CD8-positive, alpha-beta memory T cell (primary cell): Measurements from ENCODE around the gene MIB1. TPM values are rescaled to one million over a fixed set of nuclear protein-coding genes. Genes with fewer than 3 reads are reported as not detected.

ENCODE experiments used
- CTCF ChIA-PET: fragments of 350-600 bp; sonication (Branson Sonifier 250); formaldehyde crosslinking; loops from one replicate; lab custom pipeline; 2021; ENCODE audit warnings: antibody characterized with exemption; lab: Charles Lee
- POLR2A ChIA-PET: fragments of 350-600 bp; sonication (Branson Sonifier 250); formaldehyde crosslinking; loops from one replicate; lab custom pipeline; 2021; ENCODE audit warnings: antibody characterized with exemption; lab: Charles Lee
- DNase-seq, 5 donors: peaks; one replicate each; pipeline versions ENCODE4 v3.0.0 to v3.0.0-alpha.2; 2020 to 2022; ENCODE audit warnings: mixed read lengths in 1 of 5
- H3K27ac ChIP-seq: one replicate; pipeline ENCODE4 v1.7.0; 2013; ENCODE audit warnings: low read depth, mild to moderate bottlenecking, low read length, moderate library complexity
- H3K27me3 ChIP-seq: 2 replicates; pipeline ENCODE4 v1.7.0; 2013; ENCODE audit warnings: low read length, mild to moderate bottlenecking; ENCODE audit not compliant: insufficient read depth, poor library complexity, severe bottlenecking
- H3K36me3 ChIP-seq: 2 replicates; pipeline ENCODE4 v1.7.0; 2013; ENCODE audit warnings: mild to moderate bottlenecking, low read length, moderate library complexity; ENCODE audit not compliant: insufficient read depth
- H3K4me1 ChIP-seq: 2 replicates; pipeline ENCODE4 v1.7.0; 2013; ENCODE audit warnings: mild to moderate bottlenecking, low read length, moderate library complexity; ENCODE audit not compliant: insufficient read depth
- H3K4me3 ChIP-seq: 2 replicates; pipeline ENCODE4 v1.7.0; 2013; ENCODE audit warnings: mild to moderate bottlenecking, low read length
- H3K9me3 ChIP-seq: 2 replicates; pipeline ENCODE4 v1.7.0; 2013; ENCODE audit warnings: mild to moderate bottlenecking, low read length
- H3K27ac Mint-ChIP-seq, 8 donors: one replicate each; pipeline ENCODE4 v1.8.0; 2020 to 2021; ENCODE audit warnings: mixed read lengths in 8 of 8, mild to moderate bottlenecking in 6 of 8, inconsistent platforms in 3 of 8, moderate library complexity in 3 of 8
- H3K27me3 Mint-ChIP-seq, 2 donors: one replicate each; pipeline ENCODE4 v1.8.0; 2020 to 2021; ENCODE audit warnings: mixed read lengths in 2 of 2, mild to moderate bottlenecking in 1 of 2, moderate library complexity in 1 of 2
- H3K36me3 Mint-ChIP-seq, 3 donors: one replicate each; pipeline ENCODE4 v1.8.0; 2020 to 2021; ENCODE audit warnings: mixed read lengths in 3 of 3, inconsistent platforms in 1 of 3, mild to moderate bottlenecking in 1 of 3
- H3K4me1 Mint-ChIP-seq, 3 donors: one replicate each; pipeline ENCODE4 v1.8.0; 2020 to 2021; ENCODE audit warnings: mixed read lengths in 3 of 3, inconsistent platforms in 1 of 3, mild to moderate bottlenecking in 1 of 3
- H3K4me3 Mint-ChIP-seq, 7 donors: one replicate each; pipeline ENCODE4 v1.8.0; 2020 to 2021; ENCODE audit warnings: mixed read lengths in 7 of 7, mild to moderate bottlenecking in 6 of 7, moderate library complexity in 4 of 7, inconsistent platforms in 2 of 7
- H3K9me3 Mint-ChIP-seq, 5 donors: one replicate each; pipeline ENCODE4 v1.8.0; 2020 to 2022; ENCODE audit warnings: mixed read lengths in 5 of 5, mild to moderate bottlenecking in 3 of 5, moderate library complexity in 2 of 5, inconsistent platforms in 1 of 5
- polyA plus RNA-seq: library from polyadenylated mRNA; unstranded; fragments of 300-500 nt; fragmentation: Illumina TruSeq; gene quantifications from one replicate; pipeline ENCODE4 v1.2.3, GENCODE V29; 2021
- total RNA-seq, 2 experiments: library from RNA; stranded (reverse); gene quantifications; one replicate each; pipeline ENCODE4 v1.2.3, GENCODE V29; 2021

MIB1 gene
- total and polyA plus RNA-seq, 3 experiments from 2014 or later: 3.8 to 47.0 (median 45.8) TPM

DNA sequence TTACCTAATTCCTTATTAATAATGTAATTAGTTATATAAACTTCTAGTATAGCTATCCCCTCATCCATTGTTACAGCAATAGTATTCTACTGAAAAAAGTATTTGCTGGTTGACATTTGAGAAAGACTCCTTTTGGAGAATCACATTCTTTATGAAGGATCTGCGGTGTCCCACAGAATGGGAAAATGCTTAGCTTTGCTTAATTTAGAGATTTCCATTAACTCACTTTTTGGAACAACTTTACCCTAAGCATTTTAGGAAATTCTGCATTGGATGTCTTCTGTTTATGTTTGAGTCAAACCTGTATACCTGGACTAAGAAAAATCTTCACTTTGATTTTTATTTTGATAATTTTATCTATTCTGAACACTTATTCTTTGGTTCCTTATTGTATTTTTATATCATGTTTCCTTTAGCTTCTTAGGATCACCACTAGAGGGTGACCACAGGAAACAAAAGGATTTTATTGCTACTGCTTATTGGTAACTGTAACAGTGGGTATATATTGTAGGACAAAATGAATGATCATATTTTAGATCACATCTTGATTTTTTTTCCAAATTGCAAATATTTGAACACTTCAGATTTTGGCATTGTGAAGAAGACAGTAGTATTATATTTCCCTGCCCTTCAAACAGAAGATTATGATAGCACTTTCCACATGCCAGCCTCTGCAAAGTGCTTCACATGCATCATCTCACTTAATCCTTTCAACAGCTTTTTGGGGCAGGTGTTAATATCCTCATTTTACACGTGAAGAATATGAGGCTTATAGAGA is 79.6 kb downstream of the MIB1 start:
- H3K4me3 Mint-ChIP-seq: no peak overlapping the region
- DNase-seq: no peak
- H3K9me3 ChIP-seq: no peaks in the 10 kb centered on the region
- no peak overlapping the region for H3K27ac Mint-ChIP-seq
- CTCF ChIA-PET: no interaction called here
- POLR2A ChIA-PET: no interaction called here
- H3K4me1 Mint-ChIP-seq: peaks cover 0 to 5% (median 2%) of the 10 kb centered on the region in 3 donors
- H3K4me3 ChIP-seq: no peak overlapping the region
- no peaks in the 10 kb centered on the region for H3K27me3 Mint-ChIP-seq
- peaks cover 10 to 70% (median 23%) of the 10 kb centered on the region in 3 donors for H3K36me3 Mint-ChIP-seq
- no peaks in the 10 kb centered on the region for H3K9me3 Mint-ChIP-seq
- H3K27me3 ChIP-seq: no peaks in the 10 kb centered on the region
- no peaks in the 10 kb centered on the region for H3K36me3 ChIP-seq
- no peaks in the 10 kb centered on the region for H3K4me1 ChIP-seq
- no peak overlapping the region for H3K27ac ChIP-seq

DNA sequence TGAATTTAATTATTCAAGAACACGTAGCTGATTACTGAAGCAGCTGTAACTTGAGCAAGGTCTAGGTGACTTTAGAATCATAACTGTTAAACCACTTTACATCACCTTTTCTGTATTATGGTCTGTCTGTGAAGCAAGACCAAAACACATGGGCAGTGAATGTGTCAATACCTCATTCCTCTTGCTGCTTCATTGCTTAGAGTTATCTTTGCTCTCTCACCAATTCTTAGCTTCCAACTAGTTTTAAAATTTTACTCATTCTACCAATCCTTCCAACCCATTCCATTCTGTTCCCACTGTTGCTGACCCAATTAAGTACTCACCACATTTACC is 80.2 kb downstream of the MIB1 start:
- H3K36me3 Mint-ChIP-seq: peaks cover 10 to 66% (median 25%) of the 10 kb centered on the region in 3 donors
- ChIA-PET POLR2A (no interaction called here), CTCF (no interaction called here)
- H3K4me3 Mint-ChIP-seq: no peak overlapping the region
- H3K4me1 Mint-ChIP-seq: peaks cover 0 to 5% (median 2%) of the 10 kb centered on the region in 3 donors
- Histone ChIP-seq H3K27ac (no peak overlapping the region), H3K36me3 (no peaks in the 10 kb centered on the region), H3K9me3 (no peaks in the 10 kb centered on the region), H3K4me1 (no peaks in the 10 kb centered on the region), H3K4me3 (no peak overlapping the region), H3K27me3 (no peaks in the 10 kb centered on the region)
- no peak for DNase-seq
- H3K27ac Mint-ChIP-seq: no peak overlapping the region
- H3K27me3 Mint-ChIP-seq: no peaks in the 10 kb centered on the region
- H3K9me3 Mint-ChIP-seq: no peaks in the 10 kb centered on the region

GRCh38 chr18:21823848-21824247 is 83.3 kb downstream of the MIB1 start:
- no peak overlapping the region for H3K27ac Mint-ChIP-seq
- Histone ChIP-seq H3K27ac (no peak overlapping the region), H3K36me3 (no peaks in the 10 kb centered on the region), H3K4me1 (no peaks in the 10 kb centered on the region), H3K27me3 (no peaks in the 10 kb centered on the region), H3K4me3 (no peak overlapping the region), H3K9me3 (no peaks in the 10 kb centered on the region)
- H3K36me3 Mint-ChIP-seq: peaks cover 5 to 48% (median 15%) of the 10 kb centered on the region in 3 donors
- no peak for DNase-seq
- H3K9me3 Mint-ChIP-seq: no peaks in the 10 kb centered on the region
- POLR2A ChIA-PET: no interaction called here
- CTCF ChIA-PET: no interaction called here
- H3K4me1 Mint-ChIP-seq: peaks cover 0 to 2% (median 0%) of the 10 kb centered on the region in 3 donors
- H3K4me3 Mint-ChIP-seq: no peak overlapping the region
- H3K27me3 Mint-ChIP-seq: no peaks in the 10 kb centered on the region

- H3K4me1 Mint-ChIP-seq: peaks cover 0 to under 1% (median 0%) of the 10 kb centered on the region in 3 donors
These were observed 85.6 kb downstream of the MIB1 start for GRCh38 chr18:21826196-21826595.

GRCh38 chr18:21826641-21827302 is 86.2 kb downstream of the MIB1 start:
- DNase-seq: no peak
- Histone ChIP-seq H3K27ac (no peak overlapping the region), H3K36me3 (no peaks in the 10 kb centered on the region), H3K27me3 (no peaks in the 10 kb centered on the region), H3K9me3 (no peaks in the 10 kb centered on the region), H3K4me3 (no peak overlapping the region), H3K4me1 (no peaks in the 10 kb centered on the region)
- Mint-ChIP-seq H3K4me3 (no peak overlapping the region), H3K27me3 (no peaks in the 10 kb centered on the region), H3K4me1 (no peaks in the 10 kb centered on the region), H3K9me3 (no peaks in the 10 kb centered on the region), H3K27ac (no peak overlapping the region), H3K36me3 (peaks cover 0 to 32% (median 8%) of the 10 kb centered on the region in 3 donors)
- ChIA-PET POLR2A (no interaction called here), CTCF (no interaction called here)

More at GRCh38 chr18:21826196-21826595, 85.6 kb downstream of the MIB1 start:
- no peaks in the 10 kb centered on the region for H3K36me3 ChIP-seq
- DNase-seq: no peak
- H3K4me3 Mint-ChIP-seq: no peak overlapping the region
- H3K9me3 Mint-ChIP-seq: no peaks in the 10 kb centered on the region
- H3K27ac Mint-ChIP-seq: no peak overlapping the region
- no peak overlapping the region for H3K27ac ChIP-seq
- H3K36me3 Mint-ChIP-seq: peaks cover 0 to 35% (median 8%) of the 10 kb centered on the region in 3 donors
- no peaks in the 10 kb centered on the region for H3K27me3 ChIP-seq
- H3K27me3 Mint-ChIP-seq: no peaks in the 10 kb centered on the region
- ChIA-PET POLR2A (no interaction called here), CTCF (no interaction called here)
- H3K9me3 ChIP-seq: no peaks in the 10 kb centered on the region
- H3K4me1 ChIP-seq: no peaks in the 10 kb centered on the region
- H3K4me3 ChIP-seq: no peak overlapping the region

DNA sequence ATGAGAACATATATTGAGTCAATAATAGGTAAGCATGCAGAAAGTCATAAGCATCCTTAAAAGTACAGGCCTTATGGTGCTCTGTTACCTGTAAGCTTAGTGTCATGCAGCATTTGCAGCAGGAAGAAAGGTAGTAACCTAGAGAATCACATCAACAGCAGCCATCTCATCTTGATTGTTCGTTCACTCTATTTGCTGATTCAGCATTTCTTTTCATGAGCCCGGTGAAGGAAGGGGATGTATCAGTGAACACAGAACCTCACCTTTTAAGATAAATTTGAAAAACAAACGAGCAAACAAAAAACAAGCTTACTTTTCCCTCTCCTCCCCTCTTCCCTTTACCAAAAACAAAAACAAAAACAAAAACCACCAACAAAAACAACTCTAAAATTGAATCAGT is 89.9 kb downstream of the MIB1 start:
- H3K4me3 Mint-ChIP-seq: no peak overlapping the region
- CTCF ChIA-PET: no interaction called here
- POLR2A ChIA-PET: interaction anchor here (0.6 kb wide), 1 partner anchor 160 kb away, joined by 3 read pairs; no protein-coding TSS in a partner anchor

DNA sequence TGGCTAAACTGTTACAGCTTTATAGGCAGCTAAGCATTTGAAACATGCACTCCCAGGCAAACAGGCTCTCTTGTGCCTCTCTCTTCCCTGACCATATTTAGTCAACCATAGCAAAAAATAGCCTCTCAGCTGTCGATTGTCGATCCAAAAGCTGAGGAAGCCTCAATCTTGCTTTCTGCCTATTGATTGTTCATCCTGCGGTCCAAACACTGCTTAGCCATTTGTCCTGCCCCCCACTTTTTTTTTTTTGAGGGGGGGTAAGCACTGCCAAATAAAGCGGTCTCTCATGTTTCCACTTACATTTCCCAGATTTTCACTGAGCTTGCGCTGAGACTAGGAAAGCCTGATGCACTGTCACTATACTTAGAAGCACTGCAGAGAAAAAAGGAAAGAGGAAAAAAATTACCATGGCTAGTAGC is 90.8 kb downstream of the MIB1 start:
- Mint-ChIP-seq H3K36me3 (peaks cover 0 to 22% (median 2%) of the 10 kb centered on the region in 3 donors), H3K27ac (peak overlapping the region in 1 of 8 donors; percentile 25), H3K27me3 (no peaks in the 10 kb centered on the region), H3K4me3 (no peak overlapping the region), H3K4me1 (no peaks in the 10 kb centered on the region), H3K9me3 (no peaks in the 10 kb centered on the region)
- no peak for DNase-seq
- Histone ChIP-seq H3K27me3 (no peaks in the 10 kb centered on the region), H3K4me3 (no peak overlapping the region), H3K9me3 (no peaks in the 10 kb centered on the region), H3K27ac (no peak overlapping the region), H3K36me3 (no peaks in the 10 kb centered on the region), H3K4me1 (no peaks in the 10 kb centered on the region)
- CTCF ChIA-PET: interaction anchor here (0.8 kb wide), 1 partner anchor 231 kb away, joined by 4 read pairs; the partner anchor contains the start of gene ESCO1
- POLR2A ChIA-PET: interaction anchor here (0.9 kb wide), 1 partner anchor 87 kb away, joined by 3 read pairs; no protein-coding TSS in a partner anchor

More for the DNA sequence above, 89.9 kb downstream of the MIB1 start:
- peaks cover 0 to 26% (median 4%) of the 10 kb centered on the region in 3 donors for H3K36me3 Mint-ChIP-seq
- H3K9me3 Mint-ChIP-seq: no peaks in the 10 kb centered on the region
- H3K27ac Mint-ChIP-seq: no peak overlapping the region
- no peaks in the 10 kb centered on the region for H3K36me3 ChIP-seq
- no peaks in the 10 kb centered on the region for H3K4me1 Mint-ChIP-seq
- H3K27me3 Mint-ChIP-seq: no peaks in the 10 kb centered on the region
- H3K4me1 ChIP-seq: no peaks in the 10 kb centered on the region
- H3K27ac ChIP-seq: no peak overlapping the region
- H3K27me3 ChIP-seq: no peaks in the 10 kb centered on the region
- no peak for DNase-seq
- H3K9me3 ChIP-seq: no peaks in the 10 kb centered on the region
- H3K4me3 ChIP-seq: no peak overlapping the region

DNA sequence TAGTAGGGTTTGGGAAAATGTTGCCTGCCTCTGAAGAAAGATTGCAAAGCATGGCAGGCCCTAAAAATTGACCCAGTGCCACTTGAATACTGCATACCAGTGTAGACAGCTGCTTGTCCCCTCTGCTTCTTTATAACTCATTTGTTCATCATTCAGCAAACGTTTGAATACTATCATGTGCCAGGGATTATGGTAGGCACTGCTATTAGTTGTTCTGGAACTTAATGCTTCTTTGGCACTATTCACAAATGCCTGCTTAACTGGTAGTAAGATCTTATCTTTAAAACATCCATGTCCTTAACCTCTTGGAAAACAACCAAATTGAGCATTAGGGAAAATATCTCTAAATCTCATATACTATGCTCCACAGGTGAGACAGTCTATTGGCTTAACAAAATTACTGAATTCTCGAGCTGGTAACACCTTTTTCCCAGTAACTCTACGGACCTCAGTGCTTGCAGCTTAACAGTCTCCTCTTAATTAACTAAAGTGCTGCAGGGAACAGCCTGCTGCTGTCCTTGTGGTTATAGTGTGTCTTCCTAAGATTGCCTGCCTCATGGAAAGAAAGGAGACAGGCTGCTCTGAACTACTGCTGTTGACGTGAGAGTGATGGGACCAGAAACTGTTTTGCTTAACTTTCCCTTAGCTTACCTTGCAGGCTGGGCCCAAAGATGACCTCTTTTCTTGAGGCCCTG is 93.2 kb downstream of the MIB1 start:
- H3K4me1 Mint-ChIP-seq: no peaks in the 10 kb centered on the region
- no peak overlapping the region for H3K27ac Mint-ChIP-seq

More for the DNA sequence above, 93.2 kb downstream of the MIB1 start:
- peaks cover 0 to 27% (median 5%) of the 10 kb centered on the region in 3 donors for H3K36me3 Mint-ChIP-seq
- ChIA-PET CTCF (no interaction called here), POLR2A (no interaction called here)
- H3K4me3 Mint-ChIP-seq: no peak overlapping the region
- Histone ChIP-seq H3K27me3 (no peaks in the 10 kb centered on the region), H3K9me3 (no peaks in the 10 kb centered on the region), H3K27ac (no peak overlapping the region), H3K4me3 (no peak overlapping the region), H3K36me3 (no peaks in the 10 kb centered on the region), H3K4me1 (no peaks in the 10 kb centered on the region)
- no peaks in the 10 kb centered on the region for H3K27me3 Mint-ChIP-seq
- DNase-seq: no peak
- H3K9me3 Mint-ChIP-seq: no peaks in the 10 kb centered on the region
